Skin epidermis (tissue), 12 donors: ENCODE data around the gene HSPA13.

ENCODE experiments used
- H3K27ac ChIP-seq, 21 experiments: fragments of 200-600 bp; sonication (generic) in 11 of 21; one replicate each; pipeline ENCODE4 v1.5.0; 2020; ENCODE audit warnings: mild to moderate bottlenecking in 3 of 21, inconsistent platforms in 2 of 21, moderate library complexity in 2 of 21
- H3K4me3 ChIP-seq, 7 experiments: fragments of 200-600 bp; sonication (generic) in 2 of 7; one replicate each; pipeline ENCODE4 v1.5.0; 2020; ENCODE audit warnings: inconsistent platforms in 2 of 7, mild to moderate bottlenecking in 2 of 7, moderate library complexity in 1 of 7

The HSPA13 gene

DNA sequence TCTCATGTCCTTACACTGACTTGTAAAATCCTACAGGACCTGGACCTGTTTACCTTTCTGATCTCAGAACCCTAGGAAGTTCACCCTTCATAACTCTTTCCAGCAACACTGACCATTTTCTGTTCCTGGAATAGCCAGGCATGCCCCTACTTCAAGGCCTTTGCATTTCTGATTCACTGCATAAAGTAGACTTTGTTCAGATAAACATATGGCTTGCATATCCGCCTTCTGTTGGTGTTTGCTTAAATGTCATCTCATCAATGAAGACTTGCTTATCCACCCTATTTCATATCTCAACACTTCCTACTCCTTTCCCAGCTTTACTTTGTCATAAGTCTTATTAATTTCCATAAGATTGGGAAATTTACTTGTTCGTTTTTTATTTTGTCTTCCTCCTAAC, 57.4 kb downstream of the HSPA13 start:
- no peak overlapping the region for H3K4me3 ChIP-seq
- no peak overlapping the region for H3K27ac ChIP-seq
